D341Med (cell line): ENCODE results near the gene NALCN.

ENCODE experiments used
- DNase-seq: peaks from one replicate; pipeline ENCODE4 v3.0.0; 2012; ENCODE audit warnings: low spot score

NALCN gene

GRCh38 chr13:101416181-101417042, at the start of gene NALCN:
Gene NALCN (minus strand): TSS chr13:101416508. CDS start chr13:101399126, 17,382 bp downstream.
- peak; percentile 65 for DNase-seq

- no peak for DNase-seq
These were observed 49.6 kb upstream of the NALCN start for GRCh38 chr13:101465877-101466276.

- DNase-seq = no peak
These were observed 40.9 kb upstream of the NALCN start for GRCh38 chr13:101457176-101457575.

- no peak for DNase-seq
These were observed 39.6 kb upstream of the NALCN start for GRCh38 chr13:101455863-101456262.

- no peak for DNase-seq
These were observed 38.5 kb upstream of the NALCN start for GRCh38 chr13:101454767-101455166.

DNA sequence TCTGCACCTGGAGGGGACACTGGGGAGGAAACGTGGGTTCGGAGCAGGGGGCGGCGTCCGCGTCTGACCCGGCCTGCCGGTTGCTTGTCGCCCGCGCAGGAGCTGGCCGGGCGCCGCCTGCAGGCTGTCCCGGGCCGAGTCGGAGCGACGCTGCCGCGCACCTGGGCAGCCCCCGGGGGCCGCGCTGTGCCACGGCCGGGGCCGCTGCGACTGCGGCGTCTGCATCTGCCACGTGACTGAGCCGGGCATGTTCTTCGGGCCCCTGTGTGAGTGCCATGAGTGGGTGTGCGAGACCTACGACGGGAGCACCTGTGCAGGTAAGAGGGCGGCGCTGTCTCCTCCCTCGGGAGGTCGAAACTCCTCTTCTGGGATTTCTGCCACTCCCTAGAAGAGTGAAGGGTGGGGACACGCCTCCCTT, 37.5 kb upstream of the NALCN start:
- peak; percentile 20 for DNase-seq

- peak; percentile 21 for DNase-seq
These were observed 36.5 kb upstream of the NALCN start, which contains the start of gene ITGBL1 for GRCh38 chr13:101452519-101453485. Gene ITGBL1 (plus strand): TSS chr13:101452675. CDS start chr13:101452834, 159 bp downstream.

DNA sequence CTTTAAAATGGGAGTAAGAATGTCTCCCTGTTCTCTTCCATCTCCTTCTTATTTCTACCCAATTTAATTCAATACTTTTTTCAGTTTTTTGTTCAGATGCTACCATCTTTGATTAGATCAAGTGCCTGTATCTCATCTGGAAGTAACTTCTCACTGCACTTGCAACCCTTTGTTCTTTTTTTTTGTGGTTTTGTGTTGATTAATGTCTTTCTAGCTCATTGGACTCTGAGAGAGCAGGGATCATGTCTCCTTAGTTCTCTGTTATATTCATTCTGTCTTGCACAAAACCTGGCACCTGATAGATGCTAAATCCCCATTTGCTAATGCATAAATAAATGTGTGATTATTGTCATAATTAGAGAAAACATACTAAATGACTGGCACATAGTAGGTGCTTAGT, 35.3 kb upstream of the NALCN start:
- no peak for DNase-seq

- no peak for DNase-seq
These were observed 34.4 kb upstream of the NALCN start for GRCh38 chr13:101450749-101451130.

GRCh38 chr13:101449790-101450748, 33.8 kb upstream of the NALCN start:
- DNase-seq = no peak

- no peak for DNase-seq
These were observed 31.5 kb upstream of the NALCN start for GRCh38 chr13:101447852-101448251.

DNA sequence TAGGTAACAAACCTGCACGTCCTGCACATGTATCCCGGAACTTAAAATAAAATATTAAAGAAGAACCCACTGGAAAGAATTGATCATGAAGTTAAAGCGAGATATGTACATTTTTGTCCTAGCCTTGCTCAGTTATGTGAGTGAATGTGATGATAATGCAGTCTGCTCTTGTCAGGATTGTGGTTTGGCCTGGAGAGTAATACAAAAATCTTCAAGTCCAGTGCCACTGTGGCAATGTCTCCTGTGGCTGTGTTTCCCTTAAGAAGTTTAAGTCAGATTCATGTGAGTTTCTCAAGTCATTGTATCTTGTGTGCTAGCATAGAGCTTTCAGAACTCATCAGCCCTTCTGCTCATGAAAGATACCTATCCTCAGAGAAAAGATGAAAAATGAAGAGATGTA, 18.2 kb upstream of the NALCN start:
- DNase-seq = no peak

DNA sequence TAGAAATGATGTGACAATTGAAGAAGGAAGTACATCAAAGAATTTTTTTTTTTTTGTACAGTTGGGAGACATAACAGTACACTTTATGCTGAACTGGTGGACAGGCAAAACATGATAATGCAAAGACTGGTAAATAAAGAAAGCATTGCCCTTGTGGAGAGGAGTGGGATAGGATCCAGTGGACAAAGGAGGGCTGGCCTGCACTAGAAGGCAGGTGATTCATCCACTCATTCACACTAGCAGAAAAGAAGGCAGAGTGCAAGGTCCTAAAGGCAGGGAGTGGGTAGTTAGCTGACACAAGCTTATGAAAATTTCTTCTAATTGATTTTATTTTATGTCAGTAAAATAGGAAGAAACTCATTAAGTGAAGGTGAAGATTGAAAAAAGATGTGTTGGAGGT, 17.6 kb upstream of the NALCN start:
- no peak for DNase-seq

- no peak for DNase-seq
These were observed 13.4 kb upstream of the NALCN start for GRCh38 chr13:101429733-101430132.

DNA sequence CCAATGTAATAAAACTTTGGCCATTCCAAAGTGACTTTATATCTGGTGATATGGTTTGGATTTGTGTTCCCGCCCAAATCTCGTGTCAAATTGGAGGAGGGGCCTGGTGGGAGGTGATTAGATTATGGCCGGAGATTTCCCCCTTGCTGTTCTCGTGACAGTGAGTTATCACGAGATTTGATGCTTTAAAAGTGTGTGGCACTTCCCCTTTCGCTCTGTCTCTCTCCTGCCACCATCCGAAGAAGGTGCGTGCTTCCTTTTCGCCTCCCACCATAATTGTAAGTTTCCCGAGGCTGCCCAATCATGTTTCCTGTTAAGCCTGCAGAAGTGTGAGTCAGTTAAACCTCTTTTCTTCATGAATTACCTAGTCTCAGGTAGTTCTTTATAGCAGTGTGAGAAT, 9.3 kb upstream of the NALCN start:
- no peak for DNase-seq

- no peak for DNase-seq
These were observed 8.8 kb upstream of the NALCN start for GRCh38 chr13:101425156-101425471.

- no peak for DNase-seq
These were observed 8.3 kb upstream of the NALCN start for GRCh38 chr13:101424381-101425155.

- no peak for DNase-seq
These were observed 7.6 kb upstream of the NALCN start for GRCh38 chr13:101423872-101424271.

DNA sequence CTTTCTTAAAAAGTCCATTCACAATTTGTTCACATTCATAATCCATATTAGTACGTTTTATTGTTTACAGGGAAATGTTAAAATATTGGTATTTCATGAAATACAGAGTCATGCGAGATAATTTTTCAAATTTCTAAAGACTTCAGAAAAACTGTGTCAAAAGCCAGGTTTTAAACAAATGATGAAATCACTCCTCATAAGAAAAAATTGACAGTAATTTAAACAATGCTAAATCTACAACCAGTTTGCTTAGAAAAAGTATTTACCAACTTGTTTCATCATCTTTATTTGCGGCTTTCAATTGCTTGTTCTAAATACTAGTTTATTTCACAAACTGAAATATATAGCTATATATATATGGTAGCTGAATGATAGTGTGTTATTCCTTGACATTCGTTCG, 1.2 kb upstream of the NALCN start:
- DNase-seq = no peak

GRCh38 chr13:101417043-101417406, 717 bp upstream of the NALCN start:
- peak; percentile 20 for DNase-seq
